Epithelial cell of prostate (primary cell): ENCODE data around the gene FCMR.
A peak's percentile ranks its signal among the peaks of the same experiment; 100 is the strongest.

Experiments
- DNase-seq: peaks from one replicate; pipeline ENCODE4 v3.0.0-alpha.2; 2011; ENCODE audit warnings: low read depth, low spot score
- H3K27ac ChIP-seq: fragments of 450-650 bp; 2 replicates; pipeline ENCODE4 v1.5.1; 2017; ENCODE audit warnings: mild to moderate bottlenecking

FCMR gene

DNA sequence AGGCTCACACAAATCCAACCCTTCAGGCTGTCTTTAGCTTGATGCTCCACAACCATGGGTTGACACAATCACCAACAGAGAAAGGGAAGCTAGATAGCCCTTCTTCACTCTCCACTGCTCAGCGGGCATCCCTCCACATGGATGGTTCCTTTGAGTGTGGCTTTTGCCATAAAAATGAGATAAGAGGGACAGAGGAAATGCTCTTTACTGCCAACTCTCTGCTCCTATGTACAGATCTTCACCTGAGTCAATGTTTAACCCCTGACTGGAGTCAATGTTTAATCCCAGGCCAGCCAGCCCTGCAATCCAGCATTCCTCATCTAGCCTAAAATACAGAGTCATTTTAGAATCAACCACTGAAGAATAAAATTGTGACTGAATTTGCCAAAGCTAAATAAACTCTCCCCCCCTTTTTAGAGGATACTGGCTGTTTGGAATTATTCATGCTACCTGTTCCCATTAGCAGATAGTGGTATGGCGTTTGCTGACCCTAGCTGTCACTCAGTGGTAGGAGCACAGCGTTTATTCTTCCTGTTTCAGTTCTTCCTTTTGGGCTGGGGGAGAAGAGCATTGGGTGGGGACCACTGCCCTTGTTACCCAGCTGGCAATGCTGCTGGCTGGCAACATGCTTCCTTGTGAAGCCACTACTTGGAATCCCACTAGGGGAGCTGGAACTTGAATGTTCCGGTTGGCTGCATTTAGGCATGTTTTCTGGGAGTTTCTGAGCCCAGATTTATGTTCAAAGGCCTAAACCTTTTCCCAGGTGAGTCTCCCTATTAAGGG, 29.8 kb upstream of the FCMR start:
- no peak for DNase-seq
- H3K27ac ChIP-seq = no peak overlapping the region

DNA sequence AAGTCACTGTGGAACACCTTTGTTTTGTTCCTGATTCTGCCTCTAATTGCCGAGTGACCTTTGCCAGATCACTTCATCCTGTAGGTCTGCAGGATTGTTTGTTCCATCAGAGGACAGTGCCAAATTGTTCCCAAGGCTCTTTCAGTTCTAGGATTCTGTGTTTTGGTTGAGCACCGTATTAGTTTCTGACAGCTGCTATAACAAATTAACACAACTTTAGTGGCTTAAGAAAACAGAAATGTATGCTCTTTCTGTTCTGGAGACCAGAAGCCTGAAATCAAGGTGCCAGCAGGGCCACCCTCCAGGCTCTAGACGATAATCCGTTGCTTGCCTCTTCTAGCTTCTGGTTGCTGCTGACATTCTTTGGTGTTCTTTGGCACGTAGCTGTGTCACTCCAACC, 27.9 kb upstream of the FCMR start:
- no peak for DNase-seq
- H3K27ac ChIP-seq = no peak overlapping the region

DNA sequence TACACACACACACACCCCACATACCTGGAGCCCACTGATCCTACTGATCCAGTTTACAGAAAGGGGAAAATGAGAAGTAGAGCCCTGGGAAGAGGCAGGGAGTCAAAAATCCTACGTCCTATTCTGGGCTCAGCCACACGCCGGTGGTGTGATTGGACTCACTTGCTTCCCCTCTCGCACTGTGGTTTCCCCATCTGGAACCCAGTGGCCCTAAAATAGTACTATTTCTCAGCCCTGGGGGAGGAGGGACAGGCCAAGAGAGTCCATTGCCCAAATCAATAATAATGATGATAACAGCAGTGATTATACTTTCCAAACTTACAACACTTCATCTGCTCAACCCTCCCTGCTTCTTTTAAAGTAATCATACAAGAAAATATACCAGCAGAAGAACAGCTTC, 27.5 kb upstream of the FCMR start:
- no peak for DNase-seq

DNA sequence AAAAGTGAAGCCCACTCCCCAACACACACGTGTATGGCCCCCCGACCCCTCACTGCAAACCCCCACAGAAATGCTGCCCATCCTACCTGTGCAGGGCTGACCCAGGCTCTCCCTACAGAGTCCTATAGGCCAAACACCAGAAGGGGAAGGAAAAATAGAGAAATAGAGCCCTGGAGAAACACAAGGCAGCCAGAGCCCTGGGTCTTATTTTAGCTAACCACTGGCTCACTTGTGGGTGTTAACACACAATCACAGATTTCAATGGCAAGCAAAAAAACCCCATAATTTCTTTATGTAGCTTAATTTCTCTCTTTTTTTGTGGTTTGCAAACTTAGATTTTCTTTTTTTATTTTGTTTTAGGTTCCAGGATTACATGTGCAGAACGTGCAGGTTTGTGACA, 25.5 kb upstream of the FCMR start:
- DNase-seq = no peak
- H3K27ac ChIP-seq = no peak overlapping the region

More for the DNA sequence above, 27.5 kb upstream of the FCMR start:
- H3K27ac ChIP-seq = no peak overlapping the region

DNA sequence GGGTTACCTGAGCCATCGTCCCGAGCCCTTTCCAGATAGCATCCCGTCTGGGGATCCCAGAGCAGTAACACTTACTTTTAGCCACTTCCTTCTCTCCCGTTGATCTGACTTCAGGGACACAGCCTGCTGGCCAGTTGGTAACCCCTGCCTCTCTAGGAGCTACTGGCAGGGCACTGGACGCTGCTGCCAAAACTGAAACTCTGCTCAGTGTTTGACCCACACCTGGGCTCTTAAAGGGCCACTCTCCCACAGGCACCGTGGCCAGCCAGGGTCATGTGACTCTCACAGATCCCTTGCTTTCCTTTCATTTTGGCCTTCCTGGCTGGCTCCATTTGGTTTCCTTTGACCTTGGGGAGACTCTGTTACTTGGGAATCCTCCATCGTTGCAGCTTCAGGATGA, 24.5 kb upstream of the FCMR start, which contains the start of gene PIGR:
PIGR (minus strand) TSS at position 206 of the 400 bp plus-strand sequence. CDS start 5,935 bp downstream, outside the sequence.
- no peak for DNase-seq
- no peak within 1 kb of the TSS for H3K27ac ChIP-seq

DNA sequence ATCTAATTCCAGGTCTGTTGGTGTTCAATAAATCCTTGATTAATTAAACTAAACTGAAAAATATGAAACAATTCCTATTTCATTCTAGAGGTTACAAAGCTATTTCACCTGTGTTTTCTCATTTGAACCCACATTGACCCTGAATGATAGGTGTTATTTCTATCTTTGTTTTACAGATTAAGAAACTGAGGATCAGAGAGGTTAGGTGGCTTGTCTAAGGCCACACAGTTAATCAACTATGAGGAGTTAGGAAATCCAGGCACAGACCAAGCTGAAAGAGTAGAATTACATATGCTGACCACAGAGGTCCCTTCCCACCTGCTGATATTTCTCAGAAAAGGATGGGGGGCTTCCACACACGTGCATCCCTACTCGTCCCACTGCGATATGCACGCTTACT, 24.0 kb upstream of the FCMR start:
- H3K27ac ChIP-seq = no peak overlapping the region
- DNase-seq = no peak

DNA sequence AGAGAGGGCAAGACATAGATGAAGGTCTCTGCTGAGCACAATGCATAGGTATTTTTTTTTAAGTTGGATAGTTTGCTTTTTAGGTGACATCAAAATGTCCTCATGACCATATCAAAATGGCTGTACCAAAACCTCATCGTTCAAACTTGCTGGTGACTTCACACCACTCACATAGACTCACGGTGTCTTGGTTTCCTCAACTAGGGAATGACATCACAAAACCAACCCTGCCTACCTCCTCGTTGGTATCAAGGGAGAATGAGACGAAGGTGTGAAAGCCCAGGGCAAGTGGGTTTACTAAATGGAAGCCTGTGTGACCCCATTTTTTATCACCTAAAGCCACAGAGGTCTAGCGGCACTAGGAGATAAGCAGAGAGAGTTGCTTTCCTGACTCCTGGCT, 23.0 kb upstream of the FCMR start:
- DNase-seq = no peak
- H3K27ac ChIP-seq = no peak overlapping the region

DNA sequence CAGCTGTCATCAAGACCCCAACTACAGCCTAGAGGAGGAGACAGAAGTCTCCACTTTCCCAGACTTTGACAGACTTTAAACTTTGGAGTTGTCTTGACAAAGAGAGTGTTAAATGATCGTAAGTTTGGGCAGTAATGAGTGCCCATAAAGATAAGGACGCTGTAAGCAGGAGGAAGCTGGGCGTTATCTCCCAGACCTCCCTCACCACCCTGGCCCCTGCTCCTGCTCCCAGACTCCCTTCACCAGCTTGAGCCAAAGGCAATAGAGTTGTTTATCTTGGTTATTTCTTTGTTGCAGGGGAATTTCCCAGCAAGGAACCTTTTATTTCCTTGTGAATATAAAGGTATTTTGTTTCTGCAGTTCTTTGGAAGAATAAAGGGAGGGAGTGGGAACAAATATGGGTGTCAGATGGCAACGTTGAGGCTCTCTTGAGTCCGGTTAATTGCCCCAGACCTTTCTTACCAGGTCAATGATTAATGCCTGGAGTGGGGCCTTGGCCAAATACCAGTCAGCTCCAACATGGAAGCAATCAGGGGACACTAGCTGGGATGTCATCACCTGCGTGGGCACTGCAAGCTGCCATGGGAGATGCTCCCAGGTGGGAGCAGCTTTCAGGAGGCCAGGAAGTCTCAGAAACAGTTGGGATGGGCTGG, 20.2 kb upstream of the FCMR start:
- H3K27ac ChIP-seq = no peak overlapping the region
- no peak for DNase-seq

DNA sequence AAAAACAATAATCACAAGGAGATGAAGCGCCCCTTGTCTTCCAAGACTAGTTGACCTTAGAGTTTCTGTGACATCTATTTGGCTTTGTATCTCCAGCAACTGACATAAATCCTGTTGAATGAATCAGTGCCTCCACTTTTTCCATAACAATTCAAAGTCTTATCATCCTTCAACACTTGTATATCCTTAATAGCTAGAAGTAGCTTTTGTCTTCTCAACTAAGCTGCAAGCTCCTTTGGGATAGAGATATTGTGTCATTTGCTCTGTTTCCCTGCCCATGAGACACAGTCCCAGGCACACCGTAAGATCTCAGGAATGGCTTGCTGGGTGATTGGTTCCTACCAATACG, 18.8 kb upstream of the FCMR start:
- DNase-seq = no peak
- peak overlapping the region; percentile 59 for H3K27ac ChIP-seq

DNA sequence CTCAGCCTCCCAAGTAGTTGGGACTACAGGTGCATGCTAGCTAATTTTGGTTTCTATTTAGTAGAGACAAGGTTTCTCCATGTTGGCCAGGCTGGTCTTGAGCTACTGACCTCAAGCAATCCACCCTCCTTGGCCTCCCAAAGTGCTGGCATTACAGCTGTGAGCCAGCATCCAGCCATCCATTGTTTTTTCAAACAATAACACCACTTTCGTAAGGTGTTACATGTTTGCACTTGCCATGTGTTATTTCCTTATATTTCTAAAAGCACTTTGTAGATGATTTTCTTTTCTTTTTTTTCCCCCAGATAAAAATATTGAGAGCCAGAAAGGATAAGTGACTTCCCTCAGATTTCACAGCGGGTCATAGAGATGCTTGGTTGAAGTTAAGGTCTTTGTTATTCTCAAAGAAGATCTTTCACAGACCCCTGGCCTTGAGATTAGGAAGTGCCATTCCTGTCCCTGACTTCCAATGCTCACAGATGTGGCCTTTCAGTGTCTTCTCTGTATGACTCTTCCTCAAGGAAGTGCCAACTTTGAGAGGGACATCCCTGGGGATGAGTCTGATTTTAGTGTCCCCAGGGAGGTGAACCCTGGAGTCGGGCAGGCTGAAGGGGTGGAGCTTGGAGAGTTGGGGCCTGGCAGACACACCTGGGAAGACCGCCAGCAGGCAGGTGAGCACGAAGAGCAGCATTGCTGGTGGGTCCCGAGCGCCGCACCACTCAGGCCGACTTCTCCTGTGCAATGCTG, 18.3 kb upstream of the FCMR start:
- DNase-seq = no peak
- H3K27ac ChIP-seq = peak overlapping the region; percentile 59

DNA sequence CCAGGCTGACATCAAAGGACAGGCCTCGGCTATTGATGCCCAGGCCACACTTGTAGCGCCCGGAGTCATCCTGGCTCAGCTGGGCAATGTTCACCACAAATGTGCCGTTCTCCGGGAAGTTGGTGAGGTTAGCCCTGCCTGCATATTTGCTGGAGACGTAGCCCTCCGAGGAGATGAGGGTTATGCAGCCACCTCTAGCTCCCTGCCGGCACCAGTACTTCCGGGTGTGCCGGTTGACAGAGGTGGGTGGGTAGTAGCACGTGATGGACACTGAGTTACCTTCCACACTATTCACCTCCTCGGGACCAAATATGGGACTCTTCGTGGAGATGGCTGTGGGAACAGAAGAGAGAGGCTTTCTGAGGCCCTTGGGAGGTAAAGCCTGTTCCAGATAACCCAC, 17.4 kb upstream of the FCMR start:
- H3K27ac ChIP-seq = no peak overlapping the region
- no peak for DNase-seq

DNA sequence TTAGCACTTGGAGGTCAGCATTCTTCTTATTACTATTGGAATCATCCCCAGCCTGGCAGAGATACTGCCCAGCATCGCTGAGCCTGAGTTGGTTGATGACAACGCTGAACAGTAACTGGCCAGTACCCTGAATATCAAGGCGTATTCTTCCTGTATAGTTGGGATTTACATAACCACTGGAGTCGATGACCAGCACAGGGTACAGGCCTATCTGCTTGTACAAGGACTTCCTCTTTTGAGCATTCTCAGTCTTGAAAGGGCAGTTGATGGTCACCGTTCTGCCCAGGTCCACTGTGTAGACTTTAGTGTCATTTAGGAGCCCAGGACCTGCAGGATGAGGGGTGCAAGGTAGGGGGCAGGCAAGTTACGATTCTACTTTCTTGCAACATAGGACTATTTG, 15.7 kb upstream of the FCMR start:
- no peak for DNase-seq
- H3K27ac ChIP-seq = no peak overlapping the region

DNA sequence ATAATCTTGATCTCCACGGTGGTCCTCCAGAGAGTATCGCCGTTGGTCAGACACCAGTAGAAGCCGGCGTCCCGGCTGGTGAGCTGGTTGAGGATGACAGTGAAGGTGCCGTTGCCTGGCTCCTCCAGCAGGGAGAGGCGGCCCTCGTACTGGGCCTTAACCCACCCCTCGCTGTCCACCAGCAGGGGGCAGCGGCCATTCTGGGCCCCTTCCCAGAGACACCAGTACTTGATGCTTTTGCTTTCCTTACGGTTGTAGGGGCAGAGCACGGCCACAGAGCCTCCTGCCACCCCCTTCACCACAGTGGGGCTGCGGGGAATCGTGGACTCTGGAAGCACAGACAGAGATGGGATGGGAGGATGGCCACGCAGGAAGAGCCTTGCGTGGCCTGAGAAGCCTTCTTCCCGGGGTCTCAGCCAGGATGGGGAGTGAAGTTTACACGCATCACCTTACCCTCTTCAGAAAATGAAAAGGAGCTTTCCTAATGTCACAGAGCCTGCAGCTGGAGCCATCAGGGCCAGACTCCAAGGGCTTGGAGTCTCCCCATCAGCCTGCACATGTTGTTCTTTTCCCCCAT, 13.8 kb upstream of the FCMR start:
- DNase-seq = no peak
- no peak overlapping the region for H3K27ac ChIP-seq

DNA sequence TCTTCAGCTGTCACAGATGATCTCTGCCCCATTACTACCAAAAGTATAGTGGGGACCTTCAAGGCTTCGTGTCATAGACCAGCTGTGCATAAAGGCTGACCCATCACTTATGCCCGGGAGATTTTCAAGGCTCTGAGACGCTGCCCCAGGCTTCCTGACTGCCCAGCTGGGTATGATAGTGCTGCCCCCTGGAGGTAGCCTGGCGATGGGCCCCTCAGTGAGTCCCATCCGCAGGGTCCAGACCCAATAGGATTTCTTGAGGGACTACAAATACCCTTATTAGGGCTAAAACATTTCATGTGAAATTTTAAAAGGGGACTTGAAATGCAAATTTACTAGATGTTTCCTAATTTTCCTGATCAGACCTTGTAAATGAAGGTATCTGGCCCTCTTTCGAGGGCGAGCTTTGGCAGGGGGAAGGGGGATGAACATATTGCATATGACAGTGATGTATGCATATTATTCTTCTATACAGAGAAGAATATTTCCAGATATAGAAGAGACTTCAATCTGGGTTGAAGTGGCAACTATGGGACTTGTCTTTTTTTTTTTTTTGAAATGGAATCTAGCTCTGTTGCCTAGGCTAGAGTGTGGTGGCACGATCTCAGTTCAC, 11.7 kb upstream of the FCMR start:
- DNase-seq = no peak
- no peak overlapping the region for H3K27ac ChIP-seq

DNA sequence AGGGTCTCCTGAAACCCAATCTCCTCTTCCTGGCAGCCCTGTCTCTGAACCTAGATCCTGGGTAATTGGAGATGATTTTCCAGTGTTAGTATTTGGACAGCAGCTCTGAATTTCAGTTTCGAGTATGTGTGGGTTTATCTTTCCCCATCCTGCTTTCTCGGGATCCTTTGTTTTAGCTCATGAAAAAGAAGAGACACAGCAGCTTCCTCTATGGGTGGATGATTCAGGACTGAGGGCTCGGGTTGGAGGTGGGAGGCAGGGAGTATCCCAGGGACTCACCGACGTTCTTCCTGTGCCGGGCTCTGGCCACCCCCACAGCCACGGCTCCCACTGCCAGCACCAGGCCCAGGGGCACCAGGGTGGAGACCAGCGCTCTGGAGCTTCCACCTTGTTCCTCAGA, 10.4 kb upstream of the FCMR start:
- no peak overlapping the region for H3K27ac ChIP-seq
- no peak for DNase-seq

DNA sequence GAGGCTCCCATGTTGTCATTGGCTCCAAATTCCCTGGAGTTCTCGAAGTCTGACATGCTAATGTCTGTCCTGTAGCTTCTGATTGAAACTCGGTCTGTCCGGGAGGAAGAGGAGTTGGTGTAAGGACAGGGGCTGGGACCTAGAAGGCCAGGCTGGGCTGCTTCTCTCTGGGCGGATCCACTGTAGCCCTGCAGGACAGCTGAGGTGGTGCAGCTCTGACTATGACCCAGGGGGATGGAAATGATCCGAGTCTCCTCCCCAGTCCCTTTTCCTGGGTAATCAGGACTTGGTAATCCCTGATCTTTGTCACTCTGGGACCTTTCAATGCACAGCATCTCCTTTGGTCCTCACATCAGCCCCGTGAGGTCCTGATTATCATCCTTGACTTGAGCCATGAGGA, 10.0 kb upstream of the FCMR start:
- no peak for DNase-seq
- H3K27ac ChIP-seq = no peak overlapping the region

DNA sequence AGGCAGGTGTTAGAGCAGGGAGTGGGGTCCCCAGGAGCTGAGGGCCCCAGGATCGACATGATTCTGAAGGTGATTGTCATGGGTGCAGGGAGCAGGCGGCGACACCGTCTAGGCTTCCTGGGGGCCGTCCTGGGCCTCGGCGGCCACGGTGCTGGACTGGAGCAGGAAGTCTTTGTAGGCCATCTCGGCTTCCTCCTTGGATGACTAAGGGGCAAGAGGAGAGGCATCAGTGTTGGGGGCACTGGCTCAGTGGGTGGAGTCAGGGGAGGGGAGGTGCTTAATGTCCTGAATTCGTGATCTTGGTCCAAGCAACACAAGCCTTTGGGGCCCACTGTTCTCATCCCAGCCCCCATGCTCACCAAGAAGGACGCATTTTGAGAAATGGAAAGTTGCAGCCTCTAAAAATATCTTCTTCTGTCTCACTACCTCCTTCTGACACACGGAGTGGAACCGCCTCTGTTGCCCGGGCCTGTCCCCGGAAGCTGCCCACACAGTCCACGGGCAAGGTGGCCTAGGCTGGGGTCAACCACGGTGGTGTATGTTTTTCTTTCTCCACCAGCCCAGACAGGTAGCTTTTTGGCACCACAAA, 8.6 kb upstream of the FCMR start:
- DNase-seq = no peak
- H3K27ac ChIP-seq = no peak overlapping the region

DNA sequence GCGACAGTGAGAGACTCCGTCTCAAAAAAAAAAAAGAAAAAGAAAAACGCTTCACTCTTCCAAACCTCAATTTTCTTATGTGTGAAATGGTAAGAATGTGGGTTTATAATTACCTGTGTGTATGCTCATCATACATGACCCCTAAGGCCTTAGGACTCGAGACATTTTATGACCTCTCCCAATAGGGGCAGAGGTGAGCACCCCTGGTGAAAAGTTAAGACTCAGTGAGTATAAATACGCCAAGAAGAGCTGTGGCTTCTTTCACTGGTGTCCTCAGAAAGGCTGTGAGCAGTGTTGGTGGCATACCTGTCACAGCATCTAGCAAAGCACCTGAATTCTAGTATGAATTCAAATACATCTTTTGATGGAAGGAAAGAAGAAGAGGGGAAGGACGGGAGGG, 7.8 kb upstream of the FCMR start:
- no peak overlapping the region for H3K27ac ChIP-seq
- DNase-seq = no peak

DNA sequence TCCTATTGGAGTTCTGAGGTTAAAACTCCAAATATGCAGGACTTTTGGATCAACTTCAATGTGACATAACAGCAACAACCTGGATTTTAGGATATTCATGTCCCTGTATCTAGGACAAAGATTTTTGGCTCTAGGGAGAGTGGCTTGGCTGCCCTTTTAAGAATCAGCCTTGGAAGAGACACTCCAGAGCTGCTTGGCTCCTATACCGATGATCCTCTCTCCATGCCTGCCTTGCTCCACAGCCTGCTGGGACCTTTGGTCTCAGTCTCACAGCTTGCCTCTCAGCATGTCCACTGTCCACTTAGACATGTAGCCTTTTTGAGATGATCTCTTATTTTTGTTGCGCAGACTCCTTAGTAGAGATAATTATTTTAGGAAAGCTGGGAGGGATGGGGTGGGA, 4.5 kb upstream of the FCMR start:
- H3K27ac ChIP-seq = no peak overlapping the region
- no peak for DNase-seq

DNA sequence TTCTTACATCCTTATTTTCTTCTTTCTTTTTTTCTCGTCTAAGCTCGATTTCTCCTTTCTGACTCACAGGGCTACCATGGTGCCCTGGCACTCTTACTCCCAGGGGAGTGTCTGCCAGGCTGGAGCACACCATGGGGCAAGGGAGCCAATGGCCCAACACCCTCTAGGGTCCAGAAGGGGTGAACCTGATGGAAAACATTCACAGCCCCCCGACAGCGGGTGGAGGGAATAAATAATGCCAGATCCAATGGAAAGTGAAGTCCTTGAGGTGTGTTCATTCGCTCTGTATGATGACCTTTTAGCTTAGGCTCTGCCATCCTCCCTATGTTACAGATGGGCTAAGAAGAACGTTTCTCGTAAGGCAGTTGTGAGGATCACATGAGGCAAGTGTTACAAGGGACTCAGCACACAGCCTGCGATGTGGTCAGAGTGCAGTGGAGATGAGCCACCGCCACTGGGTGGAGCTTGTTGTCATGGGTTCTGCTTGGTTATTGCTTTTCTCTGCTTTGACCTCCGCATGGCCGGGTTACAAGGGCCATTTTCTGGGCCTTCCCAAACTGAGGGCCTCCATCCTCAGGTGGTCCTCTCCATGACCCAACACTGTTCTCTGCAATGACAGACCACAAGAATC, 3.5 kb upstream of the FCMR start:
- no peak for DNase-seq
- no peak overlapping the region for H3K27ac ChIP-seq
